ENCODE data around the gene DENND2C.

GRCh38 chr1:114609026-114609425 is 60.8 kb downstream of the DENND2C start:
- TF ChIP-seq CTCF (IDR thresholded peaks at IDR 0.05): no peak
- no peak for TF ChIP-seq REST (IDR thresholded peaks at IDR 0.05; ENCODE audit: insufficient read depth in 1 of 2, low read depth in 2 of 2, low read length in 1 of 2)
